ENCODE data around the gene GOLIM4. TPM values are rescaled to one million over a fixed set of nuclear protein-coding genes. Genes with fewer than 3 reads are reported as not detected.

Gene GOLIM4
- total and polyA plus RNA-seq, 2 experiments from 2014 or later = 45.3 to 67.2 TPM

- H3K9me3 ChIP-seq (ENCODE audit: low read depth) = no peaks in the 10 kb centered on the region
- H3K4me1 ChIP-seq (ENCODE audit: insufficient read depth) = peaks cover 3% of the 10 kb centered on the region
- H3K9me2 ChIP-seq (replicated peaks; ENCODE audit: insufficient read depth) = no peaks in the 10 kb centered on the region
- no peaks in the 10 kb centered on the region for H3K36me3 ChIP-seq (replicated peaks; ENCODE audit: insufficient read depth, low read depth)
- no peak overlapping the region for H3K4me2 ChIP-seq
- H3K4me3 ChIP-seq = no peak overlapping the region
- TF ChIP-seq EZH2 (IDR thresholded peaks at IDR 0.05; ENCODE audit: borderline replicate concordance) = no peak
- TF ChIP-seq EZH2phosphoT487 (IDR thresholded peaks at IDR 0.05; ENCODE audit: low read depth, severe bottlenecking, unreplicated experiment) = no peak
- TF ChIP-seq CTCF (IDR thresholded peaks at IDR 0.05; ENCODE audit: poor library complexity) = no peak
- H3K27ac ChIP-seq = peak overlapping the region; percentile 31
- peaks cover 96% of the 10 kb centered on the region for H3K79me2 ChIP-seq
- peaks cover 3% of the 10 kb centered on the region for H4K20me1 ChIP-seq (ENCODE audit: insufficient read depth, poor library complexity, severe bottlenecking)
- H2AFZ ChIP-seq = no peak overlapping the region
- WGBS (ENCODE audit: low lambda C conversion rate, missing lambda C conversion rate) = 77% methylated on average over 8 of the region's 8 CpGs
- no peak for DNase-seq (ENCODE audit: low spot score)
- H3K27me3 ChIP-seq = no peaks in the 10 kb centered on the region
These were observed 24.0 kb downstream of the GOLIM4 start for GRCh38 chr3:168071591-168072322.

GRCh38 chr3:168070919-168071318 lies 24.8 kb downstream of the GOLIM4 start:
- WGBS (ENCODE audit: low lambda C conversion rate, missing lambda C conversion rate) = 94% methylated on average over 2 of the region's 2 CpGs
- no peaks in the 10 kb centered on the region for H3K27me3 ChIP-seq
- peak overlapping the region; percentile 31 for H3K27ac ChIP-seq
- no peaks in the 10 kb centered on the region for H3K36me3 ChIP-seq (replicated peaks; ENCODE audit: insufficient read depth, low read depth)
- peaks cover 3% of the 10 kb centered on the region for H4K20me1 ChIP-seq (ENCODE audit: insufficient read depth, poor library complexity, severe bottlenecking)
- H3K4me3 ChIP-seq = no peak overlapping the region
- DNase-seq (ENCODE audit: low spot score) = no peak
- H2AFZ ChIP-seq = no peak overlapping the region
- TF ChIP-seq CTCF (IDR thresholded peaks at IDR 0.05; ENCODE audit: poor library complexity) (no peak), EZH2 (IDR thresholded peaks at IDR 0.05; ENCODE audit: borderline replicate concordance) (no peak), EZH2phosphoT487 (IDR thresholded peaks at IDR 0.05; ENCODE audit: low read depth, severe bottlenecking, unreplicated experiment) (no peak)
- H3K4me2 ChIP-seq = no peak overlapping the region
- peaks cover 96% of the 10 kb centered on the region for H3K79me2 ChIP-seq
- H3K9me2 ChIP-seq (replicated peaks; ENCODE audit: insufficient read depth) = no peaks in the 10 kb centered on the region
- H3K4me1 ChIP-seq (ENCODE audit: insufficient read depth) = peaks cover 6% of the 10 kb centered on the region
- no peaks in the 10 kb centered on the region for H3K9me3 ChIP-seq (ENCODE audit: low read depth)

GRCh38 chr3:168068346-168068745 lies 27.4 kb downstream of the GOLIM4 start:
- TF ChIP-seq EZH2 (IDR thresholded peaks at IDR 0.05; ENCODE audit: borderline replicate concordance) = no peak
- TF ChIP-seq EZH2phosphoT487 (IDR thresholded peaks at IDR 0.05; ENCODE audit: low read depth, severe bottlenecking, unreplicated experiment) = no peak
- no peak for TF ChIP-seq CTCF (IDR thresholded peaks at IDR 0.05; ENCODE audit: poor library complexity)
- DNase-seq (ENCODE audit: low spot score) = no peak
- H3K4me3 ChIP-seq = no peak overlapping the region
- peaks cover 3% of the 10 kb centered on the region for H4K20me1 ChIP-seq (ENCODE audit: insufficient read depth, poor library complexity, severe bottlenecking)
- peaks cover 99% of the 10 kb centered on the region for H3K79me2 ChIP-seq
- no peaks in the 10 kb centered on the region for H3K9me3 ChIP-seq (ENCODE audit: low read depth)
- peaks cover 6% of the 10 kb centered on the region for H3K4me1 ChIP-seq (ENCODE audit: insufficient read depth)
- no peak overlapping the region for H3K4me2 ChIP-seq
- H3K36me3 ChIP-seq (replicated peaks; ENCODE audit: insufficient read depth, low read depth) = no peaks in the 10 kb centered on the region
- no peak overlapping the region for H3K27ac ChIP-seq
- H3K27me3 ChIP-seq = no peaks in the 10 kb centered on the region
- no peak overlapping the region for H2AFZ ChIP-seq
- H3K9me2 ChIP-seq (replicated peaks; ENCODE audit: insufficient read depth) = no peaks in the 10 kb centered on the region
- 98% methylated on average over 2 of the region's 2 CpGs for WGBS (ENCODE audit: low lambda C conversion rate, missing lambda C conversion rate)
